DMS153 treated with DMSO at 0.1 percent for 48 hours (cell line): ENCODE results near the gene PLAU.
"Not testable (repeated sequence)": the region's sequence is repeated elsewhere in the genome, so short reads cannot be mapped to it uniquely, and the experiment has no call there.

Experiments
- DNase-seq: peaks from one replicate; lab custom pipeline; 2025; ENCODE audit not compliant: unreplicated experiment; lab: John Stamatoyannopoulos, UW

Gene PLAU

DNA sequence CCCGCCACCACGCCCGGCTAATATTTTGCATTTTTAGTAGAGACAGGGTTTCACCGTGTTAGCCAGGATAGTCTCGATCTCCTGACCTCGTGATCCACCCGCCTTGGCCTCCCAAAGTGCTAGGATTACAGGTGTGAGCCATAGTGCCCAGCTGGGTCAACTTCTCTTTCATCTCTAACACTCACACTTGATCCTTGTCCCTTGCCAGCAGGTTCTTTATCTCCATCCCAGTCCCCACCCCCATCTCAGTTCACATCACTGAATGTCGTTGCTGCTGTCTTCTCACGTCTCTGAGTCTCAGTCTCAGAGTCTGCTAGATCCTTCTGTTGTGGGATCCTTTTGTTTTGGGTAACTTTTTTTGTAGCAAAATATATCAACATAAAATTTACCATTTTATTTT lies 15.6 kb upstream of the PLAU start:
- DNase-seq: not testable (repeated sequence)

DNA sequence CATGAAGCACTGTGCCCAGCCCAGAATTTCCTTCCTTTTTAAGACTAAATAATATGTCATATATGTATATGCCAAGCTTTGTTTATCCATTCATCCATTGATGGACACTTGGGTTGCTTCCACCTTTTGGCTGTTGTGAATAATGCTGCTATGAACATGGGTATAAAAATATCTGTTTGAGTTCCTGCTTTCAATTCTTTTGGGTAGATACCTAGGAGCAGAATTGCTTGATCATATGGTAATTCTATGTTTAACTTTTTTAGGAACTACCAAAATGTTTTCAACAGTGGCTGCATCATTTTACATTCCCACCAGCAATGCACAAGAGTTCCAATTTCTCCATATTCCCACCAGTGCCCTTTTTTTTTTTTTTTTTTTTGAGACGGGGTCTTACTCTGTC lies 13.2 kb upstream of the PLAU start:
- no peak for DNase-seq

DNA sequence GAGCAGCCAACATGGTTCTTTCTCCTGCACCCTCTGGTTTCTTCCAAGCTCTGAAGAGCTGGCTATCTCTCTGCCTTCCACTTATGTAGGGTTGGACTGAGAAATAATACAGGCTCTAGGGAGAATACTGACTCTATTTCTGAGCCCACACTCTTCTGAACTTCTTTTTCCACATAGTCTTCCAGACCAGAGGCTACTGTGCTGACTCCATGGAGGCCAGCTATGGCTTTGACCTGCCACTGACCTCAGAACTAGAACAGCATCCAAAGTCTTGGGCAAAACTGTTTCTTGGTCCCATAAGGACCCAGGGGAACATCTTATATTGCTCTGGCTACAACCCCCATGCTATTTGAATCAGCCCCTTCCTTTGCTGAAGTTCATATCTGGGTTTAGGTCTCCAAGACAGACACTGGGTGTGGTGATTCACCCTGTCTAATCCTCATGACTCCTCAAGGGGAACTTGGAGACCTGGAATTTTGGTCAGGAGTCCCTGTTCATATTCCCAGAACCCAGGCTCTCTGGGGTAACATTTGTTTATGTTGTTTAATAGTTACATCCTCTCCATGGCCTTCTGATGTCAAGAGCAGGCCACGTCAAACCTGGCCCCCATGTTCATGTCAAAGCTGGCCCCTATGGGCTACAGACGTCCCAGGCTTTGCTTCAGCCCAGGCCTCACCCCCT lies 12.1 kb upstream of the PLAU start:
- no peak for DNase-seq

DNA sequence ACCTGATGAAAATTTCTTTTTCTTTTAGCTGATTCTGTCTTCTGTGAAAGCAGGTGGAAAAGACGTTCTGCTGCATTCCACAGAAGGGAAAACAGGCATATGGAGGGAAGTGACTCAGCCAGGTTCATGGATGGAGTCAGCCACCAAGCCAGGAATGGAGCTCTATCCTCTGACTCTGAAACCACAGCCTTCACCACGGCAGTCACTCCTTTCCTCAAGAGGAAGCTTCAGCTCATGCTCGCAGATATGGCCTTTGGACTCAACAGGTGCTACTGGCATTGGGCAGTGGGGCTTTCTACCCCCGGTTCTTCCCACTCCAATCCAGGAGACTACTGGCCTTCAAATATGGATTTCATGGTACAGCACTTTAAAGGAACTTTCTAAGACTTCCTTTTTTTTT lies 11.5 kb upstream of the PLAU start:
- no peak for DNase-seq

DNA sequence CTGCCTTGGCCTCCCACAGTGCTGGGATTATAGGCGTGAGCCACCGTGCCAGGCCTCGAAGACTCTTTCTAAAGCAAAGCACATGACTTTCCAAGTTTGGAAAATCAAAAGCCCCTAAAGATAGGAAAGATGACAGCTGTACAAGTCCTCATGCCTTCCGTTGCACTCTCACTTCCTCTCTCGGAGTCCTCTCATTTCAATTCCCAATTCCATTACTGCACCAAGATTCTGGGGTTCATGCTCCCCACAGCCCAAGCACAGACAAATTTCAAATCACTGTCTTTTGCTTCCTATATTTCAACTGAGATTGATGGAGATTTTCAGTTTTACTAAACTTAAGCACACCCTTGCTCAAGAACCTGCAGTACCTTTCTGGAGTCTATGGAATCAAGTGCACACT lies 10.9 kb upstream of the PLAU start:
- DNase-seq: no peak

DNA sequence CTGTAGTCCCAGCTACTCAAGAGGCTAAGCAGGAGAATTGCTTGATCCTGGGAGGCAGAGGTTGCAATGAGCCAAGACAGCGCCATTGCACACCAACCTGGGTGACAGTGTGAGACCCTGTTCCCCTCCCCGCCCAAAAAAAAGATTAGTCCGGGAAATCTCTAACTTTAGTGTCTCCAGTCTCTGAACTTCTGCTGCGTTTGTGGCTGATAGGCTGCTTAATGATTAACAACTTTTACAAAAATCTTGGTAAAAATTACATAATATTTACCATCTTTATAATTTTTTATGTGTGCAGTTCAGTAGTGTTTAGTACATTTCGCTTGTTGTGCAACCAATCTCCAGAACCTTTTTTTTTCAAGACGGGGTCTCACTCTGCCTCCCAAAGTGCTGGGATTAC lies 9.7 kb upstream of the PLAU start:
- DNase-seq: no peak

DNA sequence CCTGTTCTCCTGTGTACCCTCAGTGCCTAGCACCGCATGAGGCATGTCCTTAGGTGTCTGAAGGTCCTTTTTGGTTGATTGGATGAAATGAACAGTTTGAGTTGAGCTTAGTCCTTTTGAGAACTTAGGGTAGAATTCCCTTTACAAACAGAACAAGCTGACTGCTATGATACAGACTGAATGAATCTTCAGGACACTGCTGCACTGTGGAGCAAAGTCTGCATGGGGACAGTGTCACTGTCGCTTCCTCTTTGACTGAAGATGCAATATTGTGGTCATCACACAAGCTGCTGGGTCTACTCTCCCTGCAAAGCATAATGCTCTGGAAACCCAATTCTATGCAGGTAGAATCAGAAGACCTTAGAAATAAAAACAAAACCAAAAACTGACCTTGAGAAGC lies 8.6 kb upstream of the PLAU start:
- no peak for DNase-seq

DNA sequence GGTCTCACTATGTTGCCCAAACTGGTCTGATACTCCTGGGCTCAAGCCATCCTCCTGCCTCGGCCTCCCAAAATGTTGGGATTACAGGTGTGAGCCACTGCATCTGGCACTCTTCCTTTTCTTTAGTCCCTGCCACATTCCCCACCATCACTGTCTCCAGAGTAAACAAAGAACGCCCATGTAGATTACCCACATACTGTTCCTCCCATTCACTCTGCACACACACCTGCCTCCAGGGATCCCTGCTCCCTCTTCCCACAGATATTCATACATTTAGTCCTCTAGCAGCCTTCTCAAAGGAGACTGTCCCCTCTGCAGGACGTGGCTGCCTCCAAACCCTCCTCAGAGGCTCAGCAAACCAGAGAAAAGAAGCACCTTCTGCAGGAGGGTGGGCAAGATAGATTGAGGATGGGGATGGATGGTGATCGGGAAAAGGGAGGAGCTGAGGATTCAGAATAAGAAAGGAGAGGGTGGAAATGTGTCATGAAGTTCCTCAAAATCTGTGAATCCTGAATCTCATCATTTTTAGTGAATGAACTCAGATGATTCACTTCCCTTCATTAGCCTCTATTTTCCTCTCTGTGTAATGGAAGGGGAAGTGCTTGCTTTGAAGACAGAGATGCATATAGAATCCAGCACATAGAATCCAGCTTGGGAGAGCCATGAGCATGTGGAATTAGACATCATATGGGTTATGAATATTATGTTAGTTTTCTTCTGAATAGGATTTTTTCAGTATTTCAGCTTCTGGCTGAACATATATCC lies 5.5 kb upstream of the PLAU start:
- no peak for DNase-seq

DNA sequence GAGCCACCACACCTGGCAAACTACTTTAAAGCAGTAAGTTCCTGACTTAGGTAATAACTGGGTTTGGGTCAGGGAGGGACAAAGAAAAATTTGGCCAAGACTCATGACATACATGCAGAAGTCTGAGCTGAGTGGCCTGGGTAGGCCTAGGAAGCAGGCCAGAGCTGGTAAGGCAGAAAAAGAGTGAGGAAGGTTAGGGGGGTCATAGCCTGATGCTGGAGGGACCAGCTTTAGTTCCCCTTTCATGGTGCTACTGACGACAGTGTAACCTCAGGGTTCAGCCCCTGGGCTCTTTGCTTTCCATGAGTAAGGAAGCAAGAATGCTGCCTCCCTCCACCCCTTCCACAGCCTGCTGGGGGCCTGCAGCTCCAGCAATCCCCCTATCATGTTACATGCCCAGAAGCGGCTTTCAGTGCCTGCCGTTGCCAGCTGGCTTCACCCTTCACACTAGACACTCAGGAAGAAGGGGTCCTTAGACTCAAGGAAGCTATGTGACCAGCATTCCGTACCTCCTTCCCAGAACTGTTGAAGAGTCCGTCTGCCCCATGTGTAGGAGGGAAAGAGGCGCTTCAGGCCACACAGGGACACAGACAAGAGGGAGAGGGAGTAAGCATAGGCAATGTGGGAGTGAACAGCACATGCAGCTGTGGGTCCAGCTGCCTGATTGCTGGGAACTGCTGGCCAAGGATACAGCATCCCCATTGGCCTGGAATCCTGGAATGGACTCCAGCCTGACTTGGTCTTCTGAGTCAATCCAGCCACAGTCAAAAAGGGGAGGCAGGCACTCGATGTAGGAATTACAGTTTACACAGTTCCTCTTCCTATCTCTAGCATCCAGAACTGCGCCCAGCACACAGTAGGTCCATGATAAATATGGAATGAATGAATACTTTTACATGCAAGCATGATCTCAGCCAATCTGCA lies 4.1 kb upstream of the PLAU start:
- no peak for DNase-seq

DNA sequence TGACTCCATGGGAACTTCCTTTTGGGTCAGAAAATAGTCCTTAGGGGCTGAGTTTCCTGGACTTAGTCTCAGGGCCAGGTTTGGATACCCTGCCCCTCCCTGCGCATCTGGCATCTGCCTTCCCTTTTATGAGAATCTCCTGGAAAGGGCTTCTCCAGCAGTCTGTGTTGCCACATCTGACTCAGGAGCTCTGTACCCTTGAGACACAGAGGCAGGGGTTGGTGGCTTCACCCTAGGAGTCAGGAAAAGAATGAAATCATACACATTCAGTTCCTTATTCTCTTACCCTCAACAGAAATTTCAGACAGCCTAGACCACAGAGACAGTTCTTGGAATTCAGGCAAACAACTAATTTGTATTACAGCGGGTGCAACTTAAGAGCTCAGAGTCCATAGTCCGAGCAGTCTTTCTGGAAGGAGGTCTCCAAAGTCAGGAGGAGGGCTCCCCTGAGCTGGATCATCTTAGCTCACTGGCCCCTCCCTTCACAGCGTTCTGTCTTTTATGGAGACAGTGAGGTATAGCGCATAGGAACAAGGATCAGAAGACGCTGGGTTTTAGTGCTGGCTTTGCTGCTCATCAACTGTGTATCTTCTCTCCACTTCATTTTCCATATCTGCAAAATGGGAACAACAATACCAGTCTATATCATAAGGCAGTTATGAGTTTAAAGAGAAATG lies 3.0 kb upstream of the PLAU start:
- no peak for DNase-seq

DNA sequence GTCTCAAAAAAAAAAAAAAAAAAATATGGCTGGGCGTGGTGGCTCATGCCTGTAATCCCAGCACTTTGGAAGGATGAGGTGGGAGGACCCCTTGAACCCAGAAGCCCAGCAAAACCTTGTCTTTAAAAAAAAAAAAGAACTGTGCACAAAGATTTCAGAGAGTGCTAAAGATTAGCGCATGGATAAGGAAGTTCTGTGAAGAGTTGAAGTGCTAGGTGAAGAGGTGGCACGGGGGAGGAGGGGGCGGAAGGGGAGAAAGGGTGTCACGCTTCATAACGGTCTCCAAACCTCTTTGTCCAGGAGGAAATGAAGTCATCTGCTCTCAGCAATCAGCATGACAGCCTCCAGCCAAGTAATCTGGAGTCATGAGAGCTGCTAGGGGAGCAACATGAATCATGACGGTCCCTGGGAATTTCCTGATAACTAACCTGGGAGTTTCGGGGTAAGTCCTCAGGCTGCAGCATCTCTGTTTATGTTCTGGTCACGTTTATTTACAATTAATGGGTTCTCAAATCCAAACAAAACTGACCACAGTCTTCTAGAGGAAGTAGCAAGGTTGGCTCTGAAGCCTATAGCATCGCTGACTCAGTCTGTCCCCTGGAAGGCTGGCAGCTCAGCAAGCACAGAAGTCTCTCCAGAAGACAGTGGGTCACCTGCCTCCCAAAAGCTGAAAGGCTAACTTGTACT lies 1.9 kb upstream of the PLAU start:
- DNase-seq: no peak

DNA sequence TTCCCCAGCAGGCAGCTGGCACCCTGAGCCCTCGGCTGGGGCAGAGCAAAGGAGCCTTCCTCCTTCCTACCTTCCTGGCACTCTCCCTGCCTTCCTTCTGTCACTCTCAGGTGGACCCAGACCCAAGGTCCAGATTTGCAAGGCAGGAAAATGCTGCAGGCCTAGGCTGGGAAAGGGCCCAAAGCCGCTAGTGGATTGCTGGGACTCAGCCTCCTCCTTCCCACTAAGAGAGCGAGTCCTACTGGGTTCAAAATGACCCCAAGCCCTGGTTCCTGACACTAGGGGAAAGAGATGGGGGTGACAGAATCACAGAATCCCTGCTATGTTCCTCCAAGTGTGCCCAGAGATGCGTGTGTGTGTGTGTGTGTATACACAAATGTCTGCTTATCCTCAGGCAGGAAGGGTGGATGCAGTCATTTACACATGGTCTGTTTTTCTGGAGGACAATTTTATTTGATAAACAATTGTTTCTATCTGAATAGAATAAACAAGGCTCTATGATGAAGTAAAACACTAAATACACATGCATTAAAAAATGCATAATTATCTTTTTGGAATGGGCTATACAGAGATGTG lies 1.3 kb upstream of the PLAU start:
- DNase-seq: no peak

DNA sequence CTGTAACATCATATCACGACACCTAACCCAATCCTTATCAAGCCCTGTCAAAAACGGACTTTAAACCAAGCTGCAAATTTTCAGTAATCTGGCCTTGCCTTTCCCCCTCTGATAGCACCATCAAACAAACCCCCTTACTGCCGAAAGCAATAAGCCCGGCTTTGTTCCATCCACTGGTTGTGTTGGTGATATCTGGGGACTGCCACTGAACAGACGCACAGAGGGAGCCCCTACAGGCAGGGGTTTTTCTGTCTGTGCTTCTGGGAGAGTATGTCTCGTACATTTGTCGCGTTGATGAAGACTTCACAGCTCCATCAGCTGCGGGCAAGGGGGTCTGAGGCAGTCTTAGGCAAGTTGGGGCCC lies 550 bp upstream of the PLAU start:
- DNase-seq: no peak

DNA sequence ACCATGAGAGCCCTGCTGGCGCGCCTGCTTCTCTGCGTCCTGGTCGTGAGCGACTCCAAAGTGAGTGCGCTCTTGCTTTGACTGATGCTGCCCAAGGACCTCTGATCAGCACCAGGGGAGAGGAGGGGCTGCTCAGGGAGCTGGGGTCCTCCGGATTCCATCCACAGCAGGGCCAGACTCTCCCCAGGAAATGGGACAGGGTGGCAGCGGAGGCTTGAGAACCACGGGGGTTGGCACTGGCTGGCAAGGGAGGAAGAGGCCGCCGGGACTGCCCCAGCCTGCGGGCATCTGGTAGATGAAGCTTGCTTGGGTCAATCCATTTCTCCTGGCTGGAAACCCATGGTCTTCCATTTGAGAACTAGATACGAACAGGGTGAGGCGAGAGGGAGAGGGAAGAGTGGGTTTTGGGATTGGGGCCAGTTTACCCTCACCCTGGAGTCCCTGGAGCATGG lies 647 bp downstream of the PLAU start:
- no peak for DNase-seq

DNA sequence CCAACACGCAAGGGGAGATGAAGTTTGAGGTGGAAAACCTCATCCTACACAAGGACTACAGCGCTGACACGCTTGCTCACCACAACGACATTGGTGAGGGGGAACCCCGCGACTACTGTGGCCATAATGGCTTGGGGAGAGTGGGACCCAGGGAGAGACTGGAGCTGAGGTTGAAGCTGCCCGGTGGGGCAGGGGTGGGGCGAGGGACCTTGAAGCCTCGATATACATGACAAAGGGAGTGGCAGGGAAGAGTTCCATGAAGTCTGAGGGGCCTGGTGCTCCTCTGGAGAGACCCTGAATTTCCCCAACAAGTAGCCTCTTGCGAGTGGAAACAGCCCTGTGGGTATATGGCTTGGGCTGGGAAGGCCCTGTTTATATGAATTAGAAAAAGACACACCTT lies 3.1 kb downstream of the PLAU start:
- no peak for DNase-seq

DNA sequence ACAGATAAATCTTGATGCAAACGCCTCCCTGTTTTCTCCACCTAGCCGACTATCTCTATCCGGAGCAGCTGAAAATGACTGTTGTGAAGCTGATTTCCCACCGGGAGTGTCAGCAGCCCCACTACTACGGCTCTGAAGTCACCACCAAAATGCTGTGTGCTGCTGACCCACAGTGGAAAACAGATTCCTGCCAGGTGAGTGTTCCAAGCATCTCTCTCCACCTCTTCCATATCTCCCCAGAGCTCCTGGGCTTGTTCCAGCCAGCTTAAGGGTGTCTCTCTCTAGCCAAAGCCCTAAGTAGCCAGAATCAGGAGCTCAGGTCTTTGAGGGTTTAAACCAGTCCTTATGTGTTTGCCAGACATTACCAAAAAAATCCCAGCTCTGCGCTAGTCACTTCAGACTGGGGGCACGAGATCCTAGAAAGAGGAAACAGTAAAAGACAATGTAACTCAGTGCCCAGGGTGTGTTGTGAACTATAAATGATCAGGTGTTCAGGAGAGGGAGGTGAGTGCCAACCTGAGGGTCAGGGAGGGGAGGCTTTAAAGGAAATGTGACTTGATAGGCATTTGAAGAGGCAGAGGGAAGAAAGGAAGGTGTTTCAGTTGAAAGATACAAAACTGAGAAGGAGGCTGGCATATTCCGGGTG lies 4.4 kb downstream of the PLAU start:
- no peak for DNase-seq

DNA sequence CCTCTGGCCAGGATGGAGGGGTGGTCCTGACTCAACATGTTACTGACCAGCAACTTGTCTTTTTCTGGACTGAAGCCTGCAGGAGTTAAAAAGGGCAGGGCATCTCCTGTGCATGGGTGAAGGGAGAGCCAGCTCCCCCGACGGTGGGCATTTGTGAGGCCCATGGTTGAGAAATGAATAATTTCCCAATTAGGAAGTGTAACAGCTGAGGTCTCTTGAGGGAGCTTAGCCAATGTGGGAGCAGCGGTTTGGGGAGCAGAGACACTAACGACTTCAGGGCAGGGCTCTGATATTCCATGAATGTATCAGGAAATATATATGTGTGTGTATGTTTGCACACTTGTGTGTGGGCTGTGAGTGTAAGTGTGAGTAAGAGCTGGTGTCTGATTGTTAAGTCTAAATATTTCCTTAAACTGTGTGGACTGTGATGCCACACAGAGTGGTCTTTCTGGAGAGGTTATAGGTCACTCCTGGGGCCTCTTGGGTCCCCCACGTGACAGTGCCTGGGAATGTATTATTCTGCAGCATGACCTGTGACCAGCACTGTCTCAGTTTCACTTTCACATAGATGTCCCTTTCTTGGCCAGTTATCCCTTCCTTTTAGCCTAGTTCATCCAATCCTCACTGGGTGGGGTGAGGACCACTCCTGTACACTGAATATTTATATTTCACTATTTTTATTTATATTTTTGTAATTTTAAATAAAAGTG lies 6.0 kb downstream of the PLAU start:
- DNase-seq: no peak

DNA sequence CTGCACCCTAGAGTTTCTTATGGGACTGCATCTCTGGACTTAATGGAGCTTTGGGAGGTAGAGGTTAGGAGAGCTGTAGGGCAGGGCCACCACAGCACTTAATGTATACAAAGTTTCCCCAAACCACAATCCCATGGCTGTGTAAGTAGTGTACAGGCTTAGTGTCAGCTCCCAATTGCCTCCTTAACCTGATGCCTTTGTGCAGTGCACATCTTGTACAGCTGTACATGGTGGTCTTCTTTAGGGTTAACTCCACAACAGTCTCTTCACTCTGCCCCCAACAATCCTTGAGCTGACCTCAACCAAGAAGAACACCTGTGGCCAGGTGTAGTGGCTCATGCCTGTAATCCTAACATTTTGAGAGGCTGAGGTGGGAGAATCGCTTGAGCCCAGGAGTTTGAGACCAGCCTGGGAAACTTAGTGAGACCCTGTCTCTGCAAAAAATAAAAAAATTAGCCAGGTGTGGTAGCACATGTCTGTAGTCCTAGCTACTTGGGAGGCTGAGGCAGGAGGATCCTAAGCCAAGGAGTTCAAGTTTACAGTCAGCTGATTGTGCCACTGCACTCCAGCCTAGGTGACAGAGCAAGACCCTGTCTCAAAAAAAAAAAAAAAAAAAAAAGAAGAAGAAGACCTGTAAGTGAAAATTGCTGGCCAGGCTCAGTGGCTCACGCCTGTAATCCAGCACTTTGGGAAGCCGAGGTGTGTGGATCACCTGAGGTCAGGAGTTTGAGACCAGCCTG lies 6.8 kb downstream of the PLAU start:
- no peak for DNase-seq

DNA sequence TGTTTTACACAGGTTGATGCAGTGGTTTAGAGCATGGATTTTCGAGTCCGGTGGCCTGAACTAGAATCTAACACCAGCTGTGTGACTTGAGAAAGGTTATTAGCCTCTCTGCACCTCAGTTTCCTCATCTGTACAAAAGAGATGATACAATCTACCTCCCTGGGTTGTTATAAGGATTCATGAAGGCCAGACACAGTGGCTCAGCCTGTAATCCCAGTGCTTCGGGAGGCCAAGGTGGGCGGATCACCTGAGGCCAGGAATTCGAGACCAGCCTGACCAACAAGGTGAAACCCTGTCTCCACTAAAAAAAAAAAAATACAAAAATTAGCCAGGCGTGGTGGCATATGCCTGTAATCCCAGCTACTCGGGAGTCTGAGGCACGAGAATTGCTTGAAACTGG lies 8.5 kb downstream of the PLAU start:
- DNase-seq: not testable (repeated sequence)
